CD4-positive, alpha-beta T cell treated with Interleukin-2 at 100 ng/mL for 4 hours (primary cell): ENCODE data around the gene PDZK1.
"Not testable (repeated sequence)": the region's sequence is repeated elsewhere in the genome, so short reads cannot be mapped to it uniquely, and the experiment has no call there.

Experiments
- DNase-seq: peaks from one replicate; pipeline ENCODE4 v3.0.0-alpha.2; 2020; ENCODE audit warnings: low spot score

Gene PDZK1

DNA sequence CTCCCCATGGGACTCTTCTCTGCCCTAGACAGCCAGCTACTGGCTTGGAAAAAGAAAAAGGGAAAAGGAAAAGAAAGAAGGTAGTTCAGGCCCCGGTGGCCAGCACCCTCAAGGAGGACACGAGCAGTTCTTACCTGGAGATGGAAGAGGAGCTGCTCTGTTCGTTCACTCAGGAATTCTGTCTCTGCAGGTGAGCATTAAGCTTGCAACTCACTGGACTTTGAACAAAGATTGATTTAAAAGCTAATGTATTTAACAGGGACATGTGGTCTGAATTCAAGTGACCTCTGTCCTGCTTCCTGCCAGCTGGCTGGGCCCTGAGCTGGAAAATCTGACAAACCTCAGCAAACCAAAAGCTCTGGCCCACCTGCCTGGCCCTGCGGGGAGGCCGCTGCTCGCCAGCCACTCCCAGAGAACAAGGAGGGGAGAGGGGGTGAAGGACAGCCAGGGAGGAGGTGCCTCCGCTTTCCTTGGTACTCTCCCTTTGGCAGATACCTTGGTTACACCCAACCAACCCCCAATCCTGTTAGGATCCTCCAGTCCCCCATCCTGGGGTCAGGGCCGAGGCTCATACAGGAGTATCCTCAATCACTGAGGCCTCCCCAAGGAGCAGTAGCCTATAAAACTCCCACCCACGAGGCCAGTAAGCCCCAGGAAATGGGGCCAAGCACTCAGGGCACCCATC is at the start of gene PDZK1:
Gene PDZK1 (minus strand): TSS at position 186 of the 685 bp plus-strand sequence. CDS start 19,347 bp downstream, outside the sequence.
- no peak for DNase-seq

DNA sequence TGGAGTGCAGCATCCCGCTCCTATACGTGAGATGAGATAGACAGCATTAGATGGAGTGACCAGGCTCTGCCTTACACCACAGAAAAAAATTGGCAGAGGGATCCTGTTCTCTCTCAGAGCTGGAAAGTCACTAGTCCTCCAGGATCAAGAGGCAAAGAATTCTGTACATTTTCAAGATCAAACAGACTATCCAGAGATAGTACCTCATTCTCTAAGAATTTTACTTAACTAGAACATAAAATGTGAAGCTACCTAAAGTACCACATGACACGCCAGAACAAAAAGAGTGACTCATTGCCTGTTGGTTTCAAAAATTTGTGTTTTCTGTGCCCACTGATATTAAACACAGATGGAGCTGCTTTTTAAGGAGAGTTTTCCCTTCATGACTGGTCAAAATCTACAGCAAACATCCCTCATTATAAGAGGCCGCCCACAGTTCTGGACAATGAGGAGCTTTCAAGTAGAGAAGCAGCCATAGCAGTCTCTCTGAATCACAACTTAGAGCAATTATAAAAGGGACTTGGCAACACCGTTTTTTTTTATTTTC is 44.4 kb upstream of the PDZK1 start:
- no peak for DNase-seq

DNA sequence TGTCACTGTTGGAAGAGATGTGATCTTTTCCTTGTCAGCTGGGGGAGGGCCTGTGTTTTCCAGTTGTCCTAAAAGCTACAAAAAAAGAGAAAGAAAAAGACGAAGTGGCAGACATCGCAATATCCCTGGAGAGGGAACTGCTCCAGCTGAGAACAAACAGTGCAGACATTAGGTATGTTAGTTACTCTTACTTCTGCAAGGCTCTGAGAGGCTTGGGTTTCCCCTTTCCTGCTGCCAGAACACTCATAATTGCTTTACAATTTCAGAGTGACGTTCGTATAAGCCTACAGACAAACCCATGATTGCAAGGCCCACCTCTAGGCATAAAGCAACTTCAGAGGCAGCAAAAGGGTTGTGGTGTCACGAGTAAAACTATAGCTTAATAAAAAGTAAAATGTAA is 43.3 kb upstream of the PDZK1 start:
- no peak for DNase-seq

DNA sequence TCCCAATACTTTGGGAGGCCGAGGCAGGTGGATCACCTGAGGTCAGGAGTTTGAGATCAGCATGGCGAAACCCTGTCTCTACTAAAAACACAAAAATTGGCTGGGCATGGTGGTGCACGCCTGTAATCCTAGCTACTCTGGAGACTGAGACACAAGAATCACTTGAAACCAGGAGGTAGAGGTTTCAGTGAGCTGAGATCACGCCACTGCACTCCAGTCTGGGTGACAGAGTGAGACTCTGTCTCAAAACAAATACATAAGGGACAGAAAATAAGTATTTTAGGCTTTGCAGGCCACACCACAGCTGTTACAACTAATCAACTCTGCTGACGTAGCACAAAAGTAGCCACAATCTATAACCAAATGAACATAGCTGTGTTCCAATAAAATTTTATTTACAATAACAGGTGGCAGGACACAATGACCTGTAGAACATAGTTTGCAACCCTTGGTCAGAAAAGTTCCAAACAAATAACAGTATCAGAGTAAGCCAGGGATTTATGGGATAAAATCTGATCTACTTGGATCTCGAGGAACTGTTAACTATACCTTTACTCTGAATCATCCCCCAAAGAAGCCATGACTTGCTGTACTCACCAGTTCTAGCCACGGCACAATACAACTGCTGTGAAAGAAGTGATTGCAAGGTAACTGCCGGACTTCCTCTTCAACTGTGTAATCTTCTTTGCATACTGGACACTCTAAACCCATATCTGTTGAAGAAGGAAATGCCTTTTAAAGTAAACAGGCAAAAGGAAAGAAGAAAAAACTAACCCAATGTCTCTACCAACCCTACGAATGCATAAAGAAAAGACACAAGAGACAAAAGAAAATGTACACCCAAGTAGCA is 40.5 kb upstream of the PDZK1 start:
- DNase-seq = no peak

DNA sequence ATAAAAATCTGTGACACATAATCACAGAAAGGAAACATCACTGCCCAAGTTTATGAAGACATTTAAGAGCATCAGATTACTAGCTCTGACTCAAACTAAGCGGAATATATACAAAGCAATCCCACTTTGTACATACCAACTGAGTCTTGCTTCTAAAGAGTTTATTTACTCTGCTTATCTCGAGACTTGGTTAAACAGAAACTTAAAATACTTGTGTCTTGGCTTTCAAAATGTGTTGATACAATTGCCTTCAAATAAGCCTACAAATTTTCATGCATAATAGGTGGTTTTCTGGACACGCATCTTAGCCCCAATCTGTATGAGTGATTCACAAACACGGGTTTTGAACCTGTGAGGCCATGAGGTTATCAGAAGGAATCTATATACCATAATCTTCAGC is 33.1 kb upstream of the PDZK1 start:
- no peak for DNase-seq

DNA sequence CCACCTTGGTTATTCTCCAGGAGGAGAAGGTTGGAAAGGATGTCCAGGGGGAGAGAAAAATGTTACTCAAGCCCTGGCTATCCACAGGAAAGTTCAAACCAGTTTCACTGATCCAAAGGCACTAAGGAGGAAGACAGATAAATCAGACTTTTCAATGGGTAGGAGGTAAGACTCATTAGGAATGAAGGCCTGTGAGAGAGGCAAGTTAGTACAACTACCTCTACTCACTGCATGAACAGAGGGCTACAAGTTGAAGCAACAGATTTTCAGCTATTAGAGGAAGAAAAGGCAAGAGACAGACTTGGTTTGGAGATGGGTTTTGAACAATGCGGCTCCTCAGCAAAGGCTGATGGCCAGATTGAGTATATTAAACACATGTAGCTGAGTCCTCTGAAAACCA is 29.0 kb upstream of the PDZK1 start:
- DNase-seq = no peak

DNA sequence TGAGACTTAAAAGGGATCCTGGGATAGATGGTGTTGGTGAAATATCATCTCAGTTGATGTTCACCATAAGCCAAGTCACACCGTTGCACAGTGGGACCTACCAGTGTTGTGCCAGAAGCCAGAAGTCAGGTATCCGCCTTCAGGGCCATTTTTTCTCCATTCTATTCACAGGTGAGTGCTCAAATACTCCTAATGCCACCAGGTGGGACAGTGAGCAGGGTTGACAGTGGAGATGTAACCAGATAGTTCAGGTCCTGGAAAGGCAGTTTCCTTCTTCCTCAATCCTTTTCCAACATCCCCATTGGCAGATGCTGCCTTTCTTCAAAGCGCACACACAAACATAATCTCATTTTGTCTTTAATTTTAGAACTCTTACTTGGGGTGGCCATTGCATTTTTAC is 23.7 kb upstream of the PDZK1 start:
- DNase-seq = no peak

DNA sequence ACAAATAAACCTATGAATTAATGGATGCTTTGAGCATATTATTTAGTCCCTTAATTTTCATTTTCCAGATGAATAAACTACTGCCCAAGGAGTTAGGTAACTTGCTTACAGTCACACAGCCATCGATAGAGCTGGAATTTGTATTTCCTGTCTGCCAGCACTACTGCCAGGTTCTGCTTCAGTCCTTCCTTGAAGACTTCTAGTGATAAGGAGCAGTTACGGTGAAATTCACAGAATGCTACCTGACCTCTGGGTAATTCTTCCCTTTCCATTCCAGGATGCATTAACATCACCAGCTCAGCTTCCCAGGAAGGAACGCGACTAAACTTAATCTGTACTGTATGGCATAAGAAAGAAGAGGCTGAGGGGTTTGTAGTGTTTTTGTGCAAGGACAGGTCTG is 23.3 kb upstream of the PDZK1 start:
- no peak for DNase-seq

DNA sequence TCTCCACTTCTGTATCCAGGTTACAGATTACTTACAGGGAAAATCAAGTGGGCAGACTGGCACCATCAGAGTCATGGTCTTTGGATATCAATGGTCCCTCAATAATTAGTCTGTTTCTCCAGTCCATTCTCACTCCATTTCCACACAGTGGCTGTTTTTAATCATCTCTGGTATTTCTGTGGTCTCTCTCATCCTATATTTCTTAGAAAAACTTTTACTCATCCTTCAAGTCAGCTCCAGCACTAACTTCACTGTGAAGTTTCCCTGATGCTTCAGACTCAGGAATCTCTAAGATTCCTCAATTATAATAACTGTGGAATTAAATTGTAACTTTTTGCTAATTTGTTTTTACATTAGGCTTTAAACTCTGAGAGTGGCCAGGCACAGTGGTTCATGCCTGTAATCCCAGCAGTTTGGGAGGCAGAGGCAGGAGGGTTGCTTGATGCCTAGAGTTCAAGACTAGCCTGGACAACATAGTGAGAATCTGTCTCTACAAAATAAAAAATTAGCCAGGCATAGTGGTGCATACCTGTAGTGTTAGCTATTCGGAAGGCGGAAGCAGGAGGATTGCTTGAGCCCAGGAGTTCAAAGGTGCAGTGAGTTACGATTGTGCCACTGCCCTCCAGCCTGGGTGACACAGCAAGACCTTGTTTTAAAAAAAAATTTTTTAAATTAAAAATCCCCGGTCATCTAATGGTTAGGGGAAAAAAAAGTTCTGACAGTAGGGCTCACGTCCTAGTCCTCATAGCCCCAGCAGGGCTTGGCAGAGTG is 22.7 kb upstream of the PDZK1 start:
- DNase-seq = no peak

DNA sequence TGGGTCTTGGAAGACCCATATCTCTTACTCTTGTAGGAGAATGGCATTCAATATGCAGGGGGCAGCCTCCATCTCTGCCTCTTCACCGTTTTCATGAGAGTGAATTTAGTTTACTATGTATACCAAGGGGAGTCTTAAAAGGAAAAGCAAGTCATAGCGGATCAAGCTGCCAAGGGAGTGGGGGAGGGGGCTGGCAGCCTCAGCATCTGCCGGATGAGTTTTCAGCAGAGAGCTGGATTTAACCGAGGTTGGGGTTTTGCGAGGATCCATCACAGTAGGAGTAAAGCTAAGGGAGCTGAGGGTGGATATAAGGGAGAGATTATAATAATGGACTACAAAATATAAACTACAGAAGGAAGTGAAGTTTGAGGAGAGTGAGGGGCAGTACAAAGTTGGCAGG is 22.0 kb upstream of the PDZK1 start:
- DNase-seq = no peak

DNA sequence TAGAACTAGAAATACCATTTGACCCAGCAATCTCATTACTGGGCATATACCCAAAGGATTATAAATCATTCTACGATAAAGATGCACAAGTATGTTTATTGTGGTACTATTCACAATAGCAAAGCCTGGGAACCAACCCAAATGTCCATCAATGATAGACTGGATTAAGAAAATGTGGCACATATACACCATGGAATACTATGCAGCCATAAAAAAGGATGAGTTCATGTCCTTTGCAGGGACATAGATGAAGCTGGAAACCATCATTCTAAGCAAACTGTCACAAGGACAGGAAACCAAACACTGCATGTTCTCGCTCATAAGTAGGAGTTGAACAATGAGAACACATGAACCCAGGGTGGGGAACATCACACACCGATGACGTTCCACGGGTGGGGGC is 19.0 kb upstream of the PDZK1 start:
- DNase-seq = not testable (repeated sequence)

DNA sequence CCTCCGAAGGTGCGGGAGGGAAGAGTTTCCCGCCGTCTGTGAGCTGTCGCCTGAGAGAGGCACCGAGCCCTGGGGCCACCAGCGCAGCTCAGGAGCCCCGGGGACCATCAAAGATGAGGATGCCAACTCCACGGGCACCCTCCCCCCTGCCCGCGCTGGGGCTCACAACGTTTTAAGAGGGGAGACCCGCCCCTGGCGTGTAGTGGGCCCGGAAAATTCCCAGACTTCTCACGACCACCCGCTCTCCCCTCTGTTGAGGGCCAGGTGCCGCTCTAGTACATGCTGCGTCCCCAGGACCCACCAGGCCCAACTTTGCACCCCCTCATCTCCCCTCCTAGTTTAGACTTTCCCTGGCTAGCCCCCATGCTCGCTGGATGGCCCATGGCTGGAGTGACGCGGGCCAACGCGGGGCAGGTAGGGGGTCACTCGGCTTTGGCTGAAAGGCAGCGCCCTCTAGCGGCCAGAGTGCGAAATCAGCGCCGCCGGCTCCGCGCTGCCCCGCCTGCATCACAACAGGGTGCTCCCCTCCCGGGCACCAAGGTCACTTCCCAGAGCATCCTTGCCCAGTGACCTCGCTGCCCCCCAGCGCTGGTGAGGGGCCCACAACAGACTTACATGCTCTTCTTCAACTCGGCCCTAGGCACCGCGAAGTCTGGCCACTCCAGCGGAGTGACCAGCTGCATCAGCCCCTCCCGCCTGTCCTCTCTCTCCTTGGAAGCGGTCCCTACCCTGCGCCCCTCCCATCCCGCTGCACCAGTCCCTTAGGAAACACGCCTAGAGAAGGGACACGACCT is 13.9 kb upstream of the PDZK1 start:
- peak; percentile 69 for DNase-seq

DNA sequence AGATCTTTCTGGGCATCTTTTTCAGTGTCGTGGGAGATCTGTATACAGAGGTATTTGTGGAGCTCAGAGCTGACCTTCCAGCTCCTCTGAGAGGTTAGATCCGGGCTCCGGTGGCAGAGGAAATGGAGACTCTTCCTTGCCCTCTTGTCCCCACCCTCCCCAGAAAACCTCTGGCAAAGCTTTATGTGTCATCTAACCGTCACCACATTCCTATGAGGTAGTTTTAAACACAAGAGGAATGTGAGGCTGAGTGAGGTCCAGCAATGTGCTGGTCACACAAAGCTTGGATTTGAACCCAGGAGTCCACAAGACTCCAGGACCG is 13.3 kb upstream of the PDZK1 start:
- no peak for DNase-seq

DNA sequence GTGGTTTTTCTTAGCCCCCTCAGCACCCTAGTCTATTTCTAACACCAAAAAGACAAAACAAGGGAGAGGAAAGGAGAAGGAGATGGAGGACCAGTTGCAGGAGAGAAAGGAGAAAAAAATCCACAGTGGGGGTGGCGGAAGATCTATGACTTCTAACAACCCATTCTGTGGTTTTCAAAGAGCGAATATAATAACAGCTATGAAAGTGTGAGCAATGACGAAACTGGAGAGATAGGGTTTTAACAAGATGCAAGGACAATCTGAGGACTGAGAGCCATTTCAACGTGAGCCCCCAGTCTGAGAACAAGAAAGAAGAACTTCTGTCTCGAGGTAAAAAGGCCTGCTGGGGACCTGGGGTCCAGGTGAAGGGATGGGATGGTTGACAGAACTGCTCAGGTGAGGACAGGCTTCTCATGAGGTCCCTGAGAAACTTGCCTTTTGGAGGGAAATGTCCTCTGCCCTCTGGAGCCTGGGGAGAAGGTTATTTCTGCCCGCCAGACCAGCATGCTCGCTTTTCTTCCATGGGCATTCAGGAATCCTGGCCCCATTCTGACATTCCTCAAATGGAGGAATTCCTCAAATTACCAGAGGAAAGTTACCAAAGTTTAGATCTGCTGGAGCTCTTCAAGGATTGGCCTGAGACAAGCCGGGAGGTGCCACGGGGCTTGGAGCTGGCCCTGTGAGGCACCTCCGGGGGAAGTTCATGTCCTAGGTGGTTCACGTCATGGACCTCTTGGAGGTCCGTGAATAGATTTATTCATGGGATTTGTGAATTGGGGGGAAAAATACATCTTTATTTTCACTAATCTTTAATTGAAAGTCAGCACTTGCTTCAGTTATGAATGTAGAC is 12.3 kb upstream of the PDZK1 start, which contains the start of gene CD160:
Gene CD160 (plus strand): TSS at position 270 of the 850 bp plus-strand sequence. CDS start 8,829 bp downstream, outside the sequence.
- peak; percentile 20 for DNase-seq

DNA sequence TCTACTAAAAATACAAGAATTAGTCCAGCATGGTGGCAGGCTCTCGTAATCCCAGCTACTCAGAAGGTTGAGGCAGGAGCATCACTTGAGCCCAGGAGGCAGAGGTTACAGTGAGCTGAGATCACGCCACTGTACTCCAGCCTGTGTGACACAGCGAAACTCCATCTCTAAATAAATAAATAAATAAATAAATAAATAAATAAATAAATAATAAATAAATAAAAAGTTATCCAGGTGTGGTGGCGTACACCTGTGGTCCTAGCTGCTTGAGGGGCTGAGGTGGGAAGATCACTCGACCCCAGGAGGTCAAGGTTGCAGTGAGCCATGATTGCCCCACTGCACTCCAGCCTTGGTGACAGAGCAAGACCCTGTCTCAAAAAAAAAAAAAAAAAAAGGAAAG is 11.3 kb upstream of the PDZK1 start:
- DNase-seq = not testable (repeated sequence)

DNA sequence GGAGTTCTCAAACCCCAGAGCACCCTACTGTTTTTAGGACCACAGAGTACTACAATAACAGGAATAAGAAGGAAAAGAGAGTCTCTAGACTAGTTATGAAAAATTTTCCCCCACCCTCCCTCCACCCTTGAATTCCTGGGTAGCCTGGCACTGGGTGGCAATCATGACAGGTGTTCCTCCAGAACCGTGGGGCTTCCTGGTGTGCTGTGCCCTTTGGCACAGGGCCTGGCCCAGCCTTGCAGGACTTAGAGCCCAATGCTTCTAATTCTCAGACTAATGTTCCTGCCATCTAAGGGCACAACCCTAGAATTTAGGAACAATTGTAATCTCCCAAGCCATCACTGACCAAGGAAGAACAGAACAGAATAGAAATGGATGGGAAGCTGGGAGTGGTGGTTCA is 10.7 kb upstream of the PDZK1 start:
- DNase-seq = no peak

DNA sequence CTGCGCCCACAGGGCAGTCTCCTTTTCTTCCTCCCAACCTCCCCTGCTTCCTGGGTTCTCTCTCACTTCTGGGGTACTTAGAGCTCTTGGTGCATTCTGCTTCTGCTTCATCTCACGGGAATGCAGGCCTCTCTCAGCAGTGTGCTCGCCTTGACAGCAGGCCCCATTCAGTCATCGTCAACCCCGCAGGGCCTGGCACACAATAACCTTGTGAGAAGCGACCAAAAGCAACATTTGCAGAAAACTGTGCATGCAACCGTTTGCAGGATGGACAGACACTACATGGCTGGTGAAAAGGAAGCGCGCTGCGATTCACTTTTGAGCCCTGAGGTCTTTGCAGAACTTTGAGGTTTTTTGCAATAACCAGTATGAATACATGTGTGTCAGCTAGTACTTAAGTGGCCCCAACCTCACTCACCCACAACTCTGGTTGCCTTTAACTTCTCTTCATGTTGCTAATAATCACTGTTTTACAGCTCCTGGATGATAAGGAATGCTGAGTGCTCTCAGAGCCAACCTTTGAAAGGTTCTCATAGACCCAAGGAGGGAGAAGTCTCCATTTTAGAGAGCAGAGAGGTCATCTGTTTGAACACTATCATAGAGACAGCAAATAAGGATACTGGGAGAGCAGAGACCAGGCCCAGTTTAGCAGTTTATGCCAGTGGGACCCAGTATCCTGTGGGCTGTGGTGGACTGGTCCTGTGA is 9.6 kb upstream of the PDZK1 start:
- DNase-seq = no peak

DNA sequence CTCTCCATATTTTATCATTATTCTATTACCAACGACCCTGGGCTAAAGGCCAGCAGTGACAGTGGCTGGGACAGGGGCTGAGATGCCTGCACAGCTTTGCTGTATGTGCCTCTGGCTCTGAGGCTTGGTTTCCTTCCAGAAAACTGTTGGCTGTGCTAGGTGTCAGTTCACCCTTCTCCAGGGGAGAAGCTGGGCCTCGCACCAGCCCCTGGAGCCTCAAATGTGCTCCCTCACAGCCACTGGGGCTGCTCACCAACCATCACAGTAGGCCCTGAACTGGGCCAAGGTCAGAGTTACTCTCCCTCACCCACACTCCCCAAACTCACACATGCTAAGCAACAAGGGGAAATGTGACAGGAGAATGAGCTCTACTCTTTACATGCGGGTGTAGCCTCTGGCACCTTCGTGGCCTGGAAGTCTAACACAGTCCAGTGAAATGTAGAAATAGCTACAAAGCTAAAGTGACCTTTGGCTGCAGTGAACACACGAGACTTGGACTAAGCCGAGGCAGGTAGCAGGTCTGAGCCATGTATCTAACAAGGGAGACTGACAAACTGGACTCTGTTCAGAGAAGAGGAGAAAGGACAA is 7.5 kb upstream of the PDZK1 start:
- no peak for DNase-seq

DNA sequence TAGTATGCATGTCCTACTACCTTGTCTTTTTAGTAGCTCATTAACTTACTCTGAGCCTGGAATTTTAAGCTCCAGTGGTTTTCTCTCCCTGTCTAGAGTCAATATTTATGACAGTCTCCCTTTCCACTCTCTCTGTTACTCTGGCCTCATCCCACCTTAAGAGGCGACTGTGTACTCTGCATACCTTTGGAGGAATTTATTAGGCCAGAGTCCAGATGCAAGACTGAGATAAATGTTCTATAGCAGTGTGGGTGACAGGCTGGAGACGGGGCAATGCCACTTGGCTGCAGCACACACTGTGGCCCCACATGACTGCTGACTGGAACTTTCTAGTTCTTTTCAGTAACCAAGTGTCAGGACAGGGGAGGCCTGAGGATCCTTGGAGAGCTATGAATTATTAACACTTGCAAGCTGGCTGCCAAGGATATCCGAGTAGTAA is 4.1 kb upstream of the PDZK1 start:
- DNase-seq = no peak
